ENCODE measurements around the gene GJB3.
"Not testable (repeated sequence)": the region's sequence is repeated elsewhere in the genome, so short reads cannot be mapped to it uniquely, and the experiment has no call there.

GJB3 gene

DNA sequence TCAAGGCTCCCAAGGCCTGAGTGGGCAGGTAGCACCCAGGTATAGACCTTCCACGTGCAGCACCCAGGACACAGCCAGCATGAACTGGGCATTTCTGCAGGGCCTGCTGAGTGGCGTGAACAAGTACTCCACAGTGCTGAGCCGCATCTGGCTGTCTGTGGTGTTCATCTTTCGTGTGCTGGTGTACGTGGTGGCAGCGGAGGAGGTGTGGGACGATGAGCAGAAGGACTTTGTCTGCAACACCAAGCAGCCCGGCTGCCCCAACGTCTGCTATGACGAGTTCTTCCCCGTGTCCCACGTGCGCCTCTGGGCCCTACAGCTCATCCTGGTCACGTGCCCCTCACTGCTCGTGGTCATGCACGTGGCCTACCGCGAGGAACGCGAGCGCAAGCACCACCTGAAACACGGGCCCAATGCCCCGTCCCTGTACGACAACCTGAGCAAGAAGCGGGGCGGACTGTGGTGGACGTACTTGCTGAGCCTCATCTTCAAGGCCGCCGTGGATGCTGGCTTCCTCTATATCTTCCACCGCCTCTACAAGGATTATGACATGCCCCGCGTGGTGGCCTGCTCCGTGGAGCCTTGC is 19.7 kb upstream of the GJB3 start:
- DNase-seq, result no peak

DNA sequence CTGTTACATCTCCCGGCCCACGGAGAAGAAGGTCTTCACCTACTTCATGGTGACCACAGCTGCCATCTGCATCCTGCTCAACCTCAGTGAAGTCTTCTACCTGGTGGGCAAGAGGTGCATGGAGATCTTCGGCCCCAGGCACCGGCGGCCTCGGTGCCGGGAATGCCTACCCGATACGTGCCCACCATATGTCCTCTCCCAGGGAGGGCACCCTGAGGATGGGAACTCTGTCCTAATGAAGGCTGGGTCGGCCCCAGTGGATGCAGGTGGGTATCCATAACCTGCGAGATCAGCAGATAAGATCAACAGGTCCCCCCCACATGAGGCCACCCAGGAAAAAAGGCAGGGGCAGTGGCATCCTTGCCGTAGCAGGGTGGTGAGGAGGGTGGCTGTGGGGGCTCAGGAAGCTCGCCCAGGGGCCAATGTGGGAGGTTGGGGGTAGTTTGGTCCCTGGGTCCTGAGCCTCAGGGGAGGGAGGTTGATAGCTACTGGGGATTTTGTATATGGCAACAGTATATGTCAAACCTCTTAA is 19.2 kb upstream of the GJB3 start:
- no peak for DNase-seq

DNA sequence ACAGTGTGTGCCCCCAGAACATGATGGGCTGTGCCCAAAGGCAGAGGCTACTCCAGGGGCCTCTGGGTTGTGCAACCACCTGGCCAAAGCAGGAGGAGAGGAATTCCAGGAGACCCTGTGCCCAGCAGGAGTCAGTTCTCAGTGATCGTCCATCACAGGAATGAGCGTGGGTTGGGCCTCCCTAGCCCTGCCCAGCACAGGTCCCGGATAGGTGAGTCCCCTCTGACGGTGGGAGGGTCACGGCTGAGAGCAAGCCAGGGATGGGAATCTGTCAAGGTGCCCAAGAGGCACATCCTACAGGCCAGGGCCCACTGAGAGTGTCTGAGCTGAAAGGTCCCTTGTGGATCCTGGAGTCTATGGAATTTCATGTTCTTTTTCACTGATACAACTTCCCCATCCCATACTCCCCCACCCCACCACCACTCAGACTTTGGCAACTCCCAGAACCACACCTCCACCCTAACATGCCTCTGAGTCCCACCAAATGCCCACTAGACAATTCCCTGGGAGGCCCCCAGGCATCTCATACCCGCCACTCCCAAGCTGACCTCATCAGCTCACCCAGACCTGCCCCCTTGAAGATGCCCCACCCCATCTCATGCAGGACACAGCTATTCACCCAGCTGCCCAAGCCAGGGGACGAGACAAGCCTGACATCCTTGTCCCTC is 18.4 kb upstream of the GJB3 start:
- no peak for DNase-seq

DNA sequence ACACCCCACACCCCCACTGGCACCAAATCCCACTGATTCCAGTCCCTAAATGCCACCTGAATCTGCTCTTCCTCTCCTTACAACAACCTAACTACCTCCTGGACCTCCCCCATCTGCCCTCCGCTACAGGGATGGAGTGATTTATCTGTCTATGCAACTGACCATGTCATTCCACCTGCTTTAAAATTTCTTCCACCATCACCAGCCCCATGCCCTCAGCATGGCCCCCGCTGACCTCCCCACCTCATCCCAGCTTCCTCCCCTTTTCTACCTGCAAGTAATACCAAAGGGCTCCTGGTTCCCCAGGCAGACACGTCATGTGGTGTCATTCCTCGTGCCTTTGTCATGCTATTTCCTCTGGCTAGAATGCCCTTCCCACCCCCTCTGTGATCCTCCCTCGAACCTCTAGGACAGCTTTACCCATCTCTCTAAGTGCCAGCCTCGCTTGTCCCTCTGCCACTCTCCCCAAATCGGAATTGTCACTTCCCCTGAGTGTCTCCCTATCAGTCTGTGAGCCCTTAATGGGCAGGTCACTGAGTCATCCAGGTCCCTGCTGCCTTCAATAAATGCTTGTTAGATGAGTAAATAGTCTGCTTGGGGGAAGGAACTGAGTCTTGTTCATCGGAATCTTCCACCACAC is 17.8 kb upstream of the GJB3 start:
- DNase-seq, result no peak

DNA sequence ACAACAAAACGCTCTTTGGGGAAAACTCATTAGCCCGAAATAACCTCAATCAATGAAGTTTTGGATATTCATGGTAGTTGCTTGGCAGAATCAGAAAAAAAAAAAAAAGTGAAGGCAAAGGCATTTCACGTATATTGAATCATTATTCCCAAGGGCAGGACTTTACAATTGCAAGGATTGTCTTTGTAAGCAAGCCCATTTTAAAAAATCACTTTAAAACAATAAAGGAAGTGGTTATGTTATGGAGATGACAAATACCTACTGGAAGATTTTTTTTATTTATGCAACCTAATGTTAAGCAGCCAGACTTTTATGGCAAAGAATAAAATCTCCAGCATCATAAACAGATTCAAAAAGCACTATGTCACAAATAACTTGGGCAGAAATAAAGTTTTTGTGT is 12.2 kb upstream of the GJB3 start:
- DNase-seq, result no peak

DNA sequence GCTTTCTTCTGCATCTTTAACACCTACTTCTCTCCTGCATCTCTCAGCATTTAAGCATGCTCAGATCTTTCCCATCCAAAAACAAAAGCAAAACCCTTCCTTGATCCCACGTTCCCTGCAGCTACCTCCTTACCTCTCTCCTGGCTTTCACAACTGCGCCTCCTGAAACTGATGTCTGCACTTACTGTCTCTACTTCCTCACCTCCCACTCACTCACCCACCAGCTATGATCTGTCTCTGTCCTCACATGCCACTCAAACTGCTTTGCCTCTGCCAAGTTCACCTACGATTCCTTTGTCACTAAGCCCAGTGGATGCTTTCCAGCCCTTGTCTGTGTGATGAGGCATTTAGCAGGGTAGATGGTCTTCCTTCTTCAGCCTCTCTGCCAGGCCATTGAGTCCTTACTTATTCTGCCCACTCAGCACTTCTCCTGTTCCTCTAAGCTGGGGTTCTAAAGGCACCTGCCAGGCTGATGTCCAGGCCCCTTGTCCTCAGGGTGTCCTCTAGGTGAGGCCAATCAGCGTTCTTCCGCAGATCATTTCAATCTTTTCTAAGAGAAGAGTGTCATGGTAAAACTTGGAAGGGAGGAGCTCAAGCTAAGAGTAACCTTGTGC is 10.0 kb upstream of the GJB3 start:
- DNase-seq, result no peak

DNA sequence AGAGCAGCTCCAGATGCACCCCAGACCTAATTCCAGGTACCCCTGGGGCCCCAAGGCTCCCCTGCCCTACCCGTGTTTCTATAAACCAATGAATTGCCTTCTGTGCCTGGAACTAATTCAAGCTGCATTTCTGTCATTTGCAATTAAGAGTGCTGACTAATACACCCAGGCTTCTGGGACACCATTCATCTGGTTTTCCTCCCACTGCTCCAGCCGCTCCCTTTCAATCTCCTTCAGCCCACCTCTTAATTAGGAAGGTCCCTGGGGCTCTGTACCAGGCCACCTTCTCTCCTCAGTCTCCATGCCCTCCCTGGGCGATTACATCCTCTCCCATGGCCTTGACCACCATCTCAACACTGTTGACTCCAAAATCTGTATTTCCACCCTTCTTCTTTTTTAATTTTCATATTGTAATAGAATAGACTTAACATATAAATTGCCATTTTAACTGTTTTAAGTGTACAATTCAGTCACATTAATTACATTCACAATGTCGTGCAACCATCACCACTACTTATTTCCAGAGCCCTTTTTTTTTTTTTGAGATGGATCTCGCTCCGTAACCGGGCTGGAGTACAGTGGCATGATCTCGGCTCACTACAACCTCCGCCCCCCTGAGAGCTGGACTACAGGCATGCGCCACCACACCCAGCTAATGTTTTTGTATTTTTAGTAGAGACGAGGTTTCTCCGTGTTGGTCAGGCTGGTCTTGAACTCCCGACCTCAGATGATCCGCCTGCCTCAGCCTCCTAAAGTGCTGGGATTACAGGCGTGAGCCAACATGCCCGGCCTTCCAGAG is 9.2 kb upstream of the GJB3 start:
- no peak for DNase-seq

DNA sequence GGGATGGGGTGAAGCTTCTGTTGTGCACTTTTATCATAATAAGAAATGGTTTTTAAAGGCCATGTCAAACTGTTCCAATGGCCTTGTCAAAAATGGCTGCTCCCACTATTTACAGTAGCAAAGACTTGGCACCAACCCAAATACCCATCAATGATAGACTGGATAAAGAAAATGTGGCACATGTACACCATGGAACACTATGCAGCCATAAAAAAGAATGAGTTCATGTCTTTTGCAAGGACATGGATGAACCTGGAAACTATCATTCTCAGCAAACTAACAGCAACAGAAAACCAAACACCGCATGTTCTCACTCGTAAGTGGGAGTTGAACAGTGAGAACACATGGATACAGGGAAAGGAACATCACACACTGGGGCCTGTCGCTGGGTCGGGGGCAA is 7.9 kb upstream of the GJB3 start:
- not testable (repeated sequence) for DNase-seq

DNA sequence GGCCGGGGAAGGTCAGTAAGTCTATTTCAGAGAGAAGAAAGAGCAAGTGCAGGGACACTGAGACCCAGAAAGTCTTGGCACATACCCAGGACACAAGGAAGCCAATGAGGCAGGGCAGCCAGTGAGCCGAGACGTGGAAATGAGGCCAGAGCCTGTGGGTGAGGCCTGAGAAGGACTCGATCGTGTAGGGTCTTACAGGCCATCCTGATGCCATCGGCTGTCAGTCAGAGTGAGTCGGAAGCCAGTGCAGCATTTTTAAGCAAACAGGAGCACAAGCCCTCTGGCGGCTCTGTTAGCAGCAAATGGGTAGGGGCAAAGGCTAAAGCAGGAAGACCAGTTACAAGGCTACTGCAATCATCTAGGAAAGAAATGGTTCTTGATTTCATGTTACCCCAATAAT is 6.1 kb upstream of the GJB3 start:
- DNase-seq, result no peak

DNA sequence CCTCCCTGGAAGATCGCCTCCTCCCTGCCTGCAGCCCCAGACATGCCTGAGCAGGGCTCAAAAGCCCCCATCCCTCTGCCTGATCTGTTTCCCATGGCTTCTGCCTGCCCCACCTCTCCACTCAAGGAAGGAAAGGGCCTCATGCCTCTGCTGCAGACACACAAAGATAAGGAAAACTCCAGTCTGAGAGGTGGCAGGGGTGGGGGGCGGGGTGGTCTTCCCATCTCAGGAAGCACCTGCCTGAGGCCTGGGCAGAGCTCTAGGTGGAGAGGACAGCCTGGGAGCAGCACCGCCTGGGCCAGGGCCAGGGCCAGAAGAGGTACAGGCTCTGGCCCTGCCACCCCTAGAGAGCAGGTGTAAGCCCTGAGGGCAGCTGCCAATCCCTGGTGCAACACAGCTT is 4.1 kb upstream of the GJB3 start:
- DNase-seq, result no peak

DNA sequence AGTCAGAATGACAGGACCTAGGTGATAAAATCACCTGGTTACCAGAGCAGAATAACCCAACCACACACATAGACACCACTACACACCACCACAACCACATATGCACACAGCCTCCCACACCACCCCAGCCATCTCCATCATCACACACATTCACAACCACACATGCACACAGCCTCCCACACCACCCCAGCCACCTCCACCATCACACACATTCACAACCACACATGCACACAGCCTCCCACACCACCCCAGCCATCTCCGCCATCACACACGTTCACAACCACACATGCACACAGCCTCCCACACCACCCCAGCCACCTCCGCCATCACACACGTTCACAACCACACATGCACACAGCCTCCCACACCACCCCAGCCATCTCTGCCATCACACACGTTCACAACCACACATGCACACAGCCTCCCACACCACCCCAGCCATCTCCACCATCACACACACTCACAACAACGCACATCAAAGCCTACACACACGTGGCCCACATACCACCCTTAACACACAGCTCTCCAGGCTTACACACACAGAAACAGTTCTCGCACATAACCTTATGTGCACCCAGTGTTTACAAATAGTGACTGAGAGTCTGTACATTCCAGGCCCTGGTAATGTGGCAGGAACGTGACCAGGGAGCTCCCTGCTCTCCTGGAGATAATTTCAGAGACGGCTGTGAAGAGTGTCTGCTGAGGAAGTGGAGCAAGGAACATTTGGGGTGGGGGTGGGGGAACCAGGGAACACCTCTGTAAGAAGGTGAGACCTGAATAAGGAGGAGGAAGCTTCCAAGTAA is 3.3 kb upstream of the GJB3 start:
- DNase-seq, result no peak

DNA sequence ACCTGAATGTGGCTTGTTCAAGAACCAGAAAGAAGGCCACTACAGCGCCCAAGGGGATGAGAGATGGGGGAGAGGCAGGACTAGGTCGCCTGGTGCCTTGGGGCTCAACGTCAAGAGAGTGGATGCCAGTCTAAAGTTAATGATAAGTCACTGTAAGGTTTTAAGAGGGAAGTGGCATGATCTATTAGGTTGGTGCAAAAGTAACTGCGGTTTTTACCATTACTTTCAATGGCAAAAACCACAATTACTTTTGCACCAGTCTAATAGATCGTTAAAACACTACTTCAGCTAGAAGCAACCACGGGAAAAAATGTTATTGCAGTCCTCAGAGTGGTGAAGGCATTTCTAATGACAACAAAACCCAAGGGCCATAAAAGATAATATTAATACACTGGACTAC is 2.6 kb upstream of the GJB3 start:
- no peak for DNase-seq

DNA sequence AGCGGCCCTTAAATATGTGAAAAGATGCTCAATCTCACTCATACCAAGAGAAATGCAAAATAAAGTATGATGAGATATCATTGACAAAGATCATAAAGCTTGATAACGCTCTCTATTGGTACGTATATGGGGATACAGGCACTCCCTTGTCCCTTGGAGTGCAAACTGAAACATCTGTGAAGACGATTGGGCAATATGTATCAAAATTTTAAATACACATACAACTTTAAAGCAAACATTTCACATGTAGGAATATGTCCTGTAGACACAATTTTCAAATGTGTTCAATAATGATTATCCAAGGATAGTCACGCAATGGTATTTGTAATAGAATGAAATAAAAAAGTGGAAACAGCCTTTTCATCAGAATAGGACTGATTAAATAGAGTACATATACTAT is 2.0 kb upstream of the GJB3 start:
- DNase-seq, result no peak

DNA sequence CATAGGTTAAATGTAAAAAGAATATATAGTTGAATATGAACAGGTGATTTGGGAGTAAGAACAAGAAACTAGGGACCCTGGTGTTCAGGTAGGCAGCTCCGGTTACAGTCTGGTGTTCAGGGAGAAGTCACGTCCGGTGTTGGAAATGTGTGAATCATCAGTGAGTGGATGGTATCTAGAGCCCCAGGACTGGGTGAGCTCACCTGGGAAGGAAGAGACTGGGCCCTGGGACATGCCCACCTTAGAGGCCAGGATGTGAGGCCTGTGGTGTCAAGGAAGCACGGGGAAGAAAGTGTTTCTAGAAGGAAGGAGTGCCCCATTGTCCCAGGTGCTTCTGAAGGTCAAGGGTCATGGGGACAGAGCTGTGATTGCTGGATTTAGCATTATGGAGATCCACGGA is 1.5 kb upstream of the GJB3 start:
- DNase-seq, result no peak

DNA sequence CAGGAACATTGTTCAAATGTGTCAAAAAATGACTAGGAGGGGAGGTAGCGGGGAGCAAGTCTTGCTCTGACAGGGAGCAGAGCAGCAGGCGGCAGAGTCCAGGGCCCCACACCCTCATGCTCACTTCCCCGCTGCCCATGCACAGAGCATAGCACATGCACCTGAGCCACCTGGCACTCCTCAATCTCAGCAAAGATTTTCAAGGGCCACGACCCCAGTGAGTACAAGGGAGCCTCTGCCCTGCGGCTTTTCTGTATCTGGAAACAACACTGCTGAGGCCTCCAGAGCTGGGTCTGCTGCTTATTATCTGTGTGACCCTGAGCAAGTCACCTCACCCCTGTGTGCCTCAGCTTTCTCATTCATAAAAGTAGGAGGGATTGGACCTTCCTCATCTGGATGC is 1.1 kb upstream of the GJB3 start:
- no peak for DNase-seq

DNA sequence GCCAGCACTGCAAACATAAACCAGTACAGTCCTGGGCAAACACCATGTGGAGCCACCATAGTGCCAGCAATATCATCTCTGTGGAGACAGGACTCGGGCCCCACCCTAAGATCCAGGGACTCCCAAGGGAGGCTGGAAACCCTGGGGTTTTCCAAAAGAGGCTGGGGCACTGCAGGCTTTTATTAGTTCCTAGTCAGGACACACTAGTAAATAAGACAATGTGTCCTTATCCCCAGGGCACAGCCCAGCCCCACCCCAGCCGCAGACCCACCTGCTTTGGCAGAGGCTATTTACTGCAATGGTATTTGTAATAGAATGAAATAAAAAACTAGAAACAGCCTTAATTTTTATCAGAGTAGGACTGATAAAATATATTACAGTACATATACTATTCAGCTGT is 486 bp upstream of the GJB3 start:
- no peak for DNase-seq

DNA sequence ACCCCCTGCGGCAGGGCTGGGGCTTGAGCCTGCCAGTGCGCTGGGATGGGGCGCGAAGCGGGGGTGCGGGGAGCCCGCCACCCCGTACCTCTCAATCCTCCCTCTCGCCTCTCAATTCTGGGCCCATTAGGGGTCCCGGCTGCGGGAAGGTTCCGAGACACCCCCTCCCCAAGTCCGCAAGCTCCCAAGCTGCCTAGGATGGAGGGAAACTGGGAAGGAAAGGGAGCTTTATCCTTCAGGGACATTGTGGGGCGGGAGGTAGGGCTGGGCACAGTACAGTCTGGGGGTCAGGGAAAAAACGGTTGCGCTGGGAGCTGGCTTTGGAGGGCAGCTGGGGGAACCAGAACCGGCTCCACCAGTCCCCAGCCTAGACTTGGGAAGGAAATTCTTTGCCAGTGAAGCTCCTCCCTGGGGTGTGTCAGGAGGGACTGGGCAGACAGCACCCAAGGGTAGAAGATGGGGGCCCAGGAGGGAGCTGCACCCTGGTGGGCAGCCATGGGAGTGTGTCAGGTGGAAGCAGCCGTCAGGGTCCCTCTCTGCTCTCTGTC is 904 bp downstream of the GJB3 start:
- DNase-seq, result no peak

DNA sequence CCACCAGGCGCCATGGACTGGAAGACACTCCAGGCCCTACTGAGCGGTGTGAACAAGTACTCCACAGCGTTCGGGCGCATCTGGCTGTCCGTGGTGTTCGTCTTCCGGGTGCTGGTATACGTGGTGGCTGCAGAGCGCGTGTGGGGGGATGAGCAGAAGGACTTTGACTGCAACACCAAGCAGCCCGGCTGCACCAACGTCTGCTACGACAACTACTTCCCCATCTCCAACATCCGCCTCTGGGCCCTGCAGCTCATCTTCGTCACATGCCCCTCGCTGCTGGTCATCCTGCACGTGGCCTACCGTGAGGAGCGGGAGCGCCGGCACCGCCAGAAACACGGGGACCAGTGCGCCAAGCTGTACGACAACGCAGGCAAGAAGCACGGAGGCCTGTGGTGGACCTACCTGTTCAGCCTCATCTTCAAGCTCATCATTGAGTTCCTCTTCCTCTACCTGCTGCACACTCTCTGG is 3.8 kb downstream of the GJB3 start:
- DNase-seq, result no peak

DNA sequence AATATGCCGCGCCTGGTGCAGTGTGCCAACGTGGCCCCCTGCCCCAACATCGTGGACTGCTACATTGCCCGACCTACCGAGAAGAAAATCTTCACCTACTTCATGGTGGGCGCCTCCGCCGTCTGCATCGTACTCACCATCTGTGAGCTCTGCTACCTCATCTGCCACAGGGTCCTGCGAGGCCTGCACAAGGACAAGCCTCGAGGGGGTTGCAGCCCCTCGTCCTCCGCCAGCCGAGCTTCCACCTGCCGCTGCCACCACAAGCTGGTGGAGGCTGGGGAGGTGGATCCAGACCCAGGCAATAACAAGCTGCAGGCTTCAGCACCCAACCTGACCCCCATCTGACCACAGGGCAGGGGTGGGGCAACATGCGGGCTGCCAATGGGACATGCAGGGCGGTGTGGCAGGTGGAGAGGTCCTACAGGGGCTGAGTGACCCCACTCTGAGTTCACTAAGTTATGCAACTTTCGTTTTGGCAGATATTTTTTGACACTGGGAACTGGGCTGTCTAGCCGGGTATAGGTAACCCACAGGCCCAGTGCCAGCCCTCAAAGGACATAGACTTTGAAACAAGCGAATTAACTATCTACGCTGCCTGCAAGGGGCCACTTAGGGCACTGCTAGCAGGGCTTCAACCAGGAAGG is 4.3 kb downstream of the GJB3 start:
- no peak for DNase-seq

DNA sequence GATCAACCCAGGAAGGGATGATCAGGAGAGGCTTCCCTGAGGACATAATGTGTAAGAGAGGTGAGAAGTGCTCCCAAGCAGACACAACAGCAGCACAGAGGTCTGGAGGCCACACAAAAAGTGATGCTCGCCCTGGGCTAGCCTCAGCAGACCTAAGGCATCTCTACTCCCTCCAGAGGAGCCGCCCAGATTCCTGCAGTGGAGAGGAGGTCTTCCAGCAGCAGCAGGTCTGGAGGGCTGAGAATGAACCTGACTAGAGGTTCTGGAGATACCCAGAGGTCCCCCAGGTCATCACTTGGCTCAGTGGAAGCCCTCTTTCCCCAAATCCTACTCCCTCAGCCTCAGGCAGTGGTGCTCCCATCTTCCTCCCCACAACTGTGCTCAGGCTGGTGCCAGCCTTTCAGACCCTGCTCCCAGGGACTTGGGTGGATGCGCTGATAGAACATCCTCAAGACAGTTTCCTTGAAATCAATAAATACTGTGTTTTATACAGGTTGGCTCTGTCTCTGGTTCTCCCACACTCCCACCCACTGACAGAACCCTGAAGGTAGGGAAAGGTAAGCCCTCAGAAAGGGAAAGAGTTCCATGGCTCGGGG is 5.0 kb downstream of the GJB3 start:
- DNase-seq, result no peak
